Hepatocyte (in vitro differentiated cells): ENCODE results near the gene COLQ. TPM values are rescaled to one million over a fixed set of nuclear protein-coding genes. Genes with fewer than 3 reads are reported as not detected.

Experiments
- DNase-seq: peaks from one replicate; pipeline ENCODE4 v3.0.0-alpha.2; 2016; ENCODE audit warnings: low spot score
- H2AFZ ChIP-seq: fragments of 200-600 bp; sonication (generic); 2 replicates; pipeline ENCODE4 v1.6.0; 2016; ENCODE audit warnings: antibody characterized with exemption, mild to moderate bottlenecking
- H3K27ac ChIP-seq: fragments of 200-600 bp; sonication (generic); 2 replicates; pipeline ENCODE4 v1.5.1; 2016; ENCODE audit warnings: mild to moderate bottlenecking
- H3K27me3 ChIP-seq: fragments of 200-600 bp; sonication (generic); 2 replicates; pipeline ENCODE4 v1.6.1; 2016
- H3K36me3 ChIP-seq: fragments of 200-600 bp; sonication (generic); replicated peaks from 2 replicates; pipeline ENCODE4 v1.5.1; 2016; ENCODE audit warnings: low read depth; ENCODE audit not compliant: insufficient read depth
- H3K4me1 ChIP-seq: fragments of 200-600 bp; sonication (generic); 2 replicates; pipeline ENCODE4 v1.5.1; 2016; ENCODE audit warnings: mild to moderate bottlenecking, moderate library complexity; ENCODE audit not compliant: insufficient read depth
- H3K4me2 ChIP-seq: fragments of 200-600 bp; sonication (generic); 2 replicates; pipeline ENCODE4 v1.6.0; 2016
- H3K4me3 ChIP-seq: fragments of 200-600 bp; sonication (generic); 2 replicates; pipeline ENCODE4 v1.5.1; 2016; ENCODE audit warnings: mild to moderate bottlenecking
- H3K79me2 ChIP-seq: fragments of 200-600 bp; sonication (generic); 2 replicates; pipeline ENCODE4 v1.6.0; 2017; ENCODE audit warnings: mild to moderate bottlenecking
- H3K9me2 ChIP-seq: fragments of 200-600 bp; sonication (generic); replicated peaks from 2 replicates; pipeline ENCODE4 v1.6.0; 2017; ENCODE audit warnings: mild to moderate bottlenecking; ENCODE audit not compliant: insufficient read depth
- H3K9me3 ChIP-seq: fragments of 200-600 bp; sonication (generic); 2 replicates; pipeline ENCODE4 v1.5.1; 2016; ENCODE audit warnings: low read depth, mild to moderate bottlenecking
- H4K20me1 ChIP-seq: fragments of 200-600 bp; sonication (generic); 2 replicates; pipeline ENCODE4 v1.6.0; 2016; ENCODE audit warnings: mild to moderate bottlenecking; ENCODE audit not compliant: insufficient read depth, poor library complexity, severe bottlenecking
- CTCF ChIP-seq: fragments of 200-600 bp; sonication (generic); IDR thresholded peaks from 2 replicates; pipeline ENCODE4 v1.5.1; 2016; ENCODE audit warnings: antibody characterized with exemption, mild to moderate bottlenecking; ENCODE audit not compliant: poor library complexity
- EZH2 ChIP-seq: fragments of 200-600 bp; sonication (generic); IDR thresholded peaks from 2 replicates; pipeline ENCODE4 v1.6.1; 2016; ENCODE audit warnings: antibody characterized with exemption, mild to moderate bottlenecking, borderline replicate concordance
- EZH2phosphoT487 ChIP-seq: fragments of 200-600 bp; sonication (generic); IDR thresholded peaks from one replicate; pipeline ENCODE4 v1.6.1; 2018; ENCODE audit warnings: antibody characterized with exemption, mild to moderate bottlenecking, low read depth, moderate library complexity; ENCODE audit not compliant: unreplicated experiment, severe bottlenecking
- WGBS: methylation state at CpG from one replicate; pipeline ENCODE4 v1.1.6; 2016; ENCODE audit warnings: low lambda C conversion rate; ENCODE audit errors: missing lambda C conversion rate; 5-methylcytosine and 5-hydroxymethylcytosine counted together
- polyA plus RNA-seq: library from polyadenylated mRNA; unstranded; fragments of >200 nt; fragmentation: Nextera tagmentation; extraction: Ambion mirVana; gene quantifications from 2 replicates; pipeline ENCODE4 v1.2.1, GENCODE V29; 2016
- total RNA-seq: library from RNA; depleted of rRNA; stranded (reverse); fragments of >200 nt; gene quantifications from 2 replicates; pipeline ENCODE4 v1.2.3, GENCODE V29; 2014

COLQ gene
- total and polyA plus RNA-seq, 2 experiments from 2014 or later = 0.27 to 0.73 TPM

DNA sequence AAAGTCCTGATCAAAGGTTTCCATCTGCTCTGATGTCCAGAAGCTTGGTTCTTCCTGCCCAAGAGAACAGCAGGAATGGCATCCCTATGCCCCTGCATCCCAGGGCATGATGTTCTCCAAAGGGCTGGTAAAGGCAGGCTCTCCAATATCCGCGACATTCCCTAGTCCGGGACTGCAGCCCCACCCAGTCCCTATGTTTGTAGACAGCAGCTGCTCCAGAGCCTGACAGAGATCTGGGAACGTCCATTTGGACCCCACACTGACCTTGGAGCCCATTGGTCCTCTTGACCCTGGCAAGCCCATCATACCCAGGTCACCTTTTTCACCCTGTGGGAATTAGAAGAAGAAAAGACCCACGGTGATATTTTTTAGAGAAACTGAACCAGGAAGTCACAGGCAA, 46.3 kb downstream of the COLQ start:
- no peaks in the 10 kb centered on the region for H3K27me3 ChIP-seq
- no peaks in the 10 kb centered on the region for H4K20me1 ChIP-seq
- no peaks in the 10 kb centered on the region for H3K4me1 ChIP-seq
- H3K4me2 ChIP-seq = no peak overlapping the region
- TF ChIP-seq EZH2phosphoT487 (no peak), EZH2 (no peak), CTCF (no peak)
- no peaks in the 10 kb centered on the region for H3K9me2 ChIP-seq
- H3K27ac ChIP-seq = no peak overlapping the region
- no peaks in the 10 kb centered on the region for H3K9me3 ChIP-seq
- H3K36me3 ChIP-seq = no peaks in the 10 kb centered on the region
- no peak overlapping the region for H3K4me3 ChIP-seq
- WGBS = 50% methylated on average over 5 of the region's 5 CpGs
- H2AFZ ChIP-seq = no peak overlapping the region
- no peak for DNase-seq
- H3K79me2 ChIP-seq = no peaks in the 10 kb centered on the region

DNA sequence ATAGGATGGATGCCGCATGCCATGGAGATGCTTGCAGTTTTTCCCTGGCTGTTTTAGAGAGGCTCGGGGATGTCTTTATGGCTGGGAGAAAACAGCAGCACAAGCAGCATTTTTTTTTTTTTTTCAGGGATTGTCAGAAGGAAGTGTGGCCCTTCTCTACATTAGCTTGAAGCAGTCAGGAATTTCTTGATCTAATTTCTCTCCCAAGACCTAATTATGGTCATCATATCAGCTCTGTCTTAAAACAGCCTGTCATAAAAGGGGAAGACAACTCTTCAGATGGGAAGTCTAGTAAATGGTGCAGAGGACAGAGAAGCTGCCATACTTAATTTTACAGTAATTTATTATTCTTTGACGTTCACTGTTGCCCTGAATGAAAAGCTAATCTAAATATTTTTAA, 49.6 kb downstream of the COLQ start:
- no peak overlapping the region for H2AFZ ChIP-seq
- no peak overlapping the region for H3K27ac ChIP-seq
- 88% methylated on average over 3 of the region's 3 CpGs for WGBS
- H3K4me2 ChIP-seq = no peak overlapping the region
- H3K9me3 ChIP-seq = no peaks in the 10 kb centered on the region
- no peak overlapping the region for H3K4me3 ChIP-seq
- no peaks in the 10 kb centered on the region for H3K9me2 ChIP-seq
- TF ChIP-seq EZH2phosphoT487 (no peak), CTCF (no peak), EZH2 (no peak)
- no peak for DNase-seq
- H3K79me2 ChIP-seq = no peaks in the 10 kb centered on the region
- H3K27me3 ChIP-seq = no peaks in the 10 kb centered on the region
- no peaks in the 10 kb centered on the region for H4K20me1 ChIP-seq
- H3K4me1 ChIP-seq = no peaks in the 10 kb centered on the region
- H3K36me3 ChIP-seq = no peaks in the 10 kb centered on the region

- no peaks in the 10 kb centered on the region for H3K79me2 ChIP-seq
- H3K36me3 ChIP-seq = no peaks in the 10 kb centered on the region
- no peak overlapping the region for H3K4me3 ChIP-seq
- no peak overlapping the region for H3K4me2 ChIP-seq
- H2AFZ ChIP-seq = no peak overlapping the region
- no peaks in the 10 kb centered on the region for H3K4me1 ChIP-seq
- H3K27ac ChIP-seq = no peak overlapping the region
- no peaks in the 10 kb centered on the region for H3K9me2 ChIP-seq
- WGBS = 98% methylated on average over 2 of the region's 2 CpGs
- DNase-seq = no peak
- H3K27me3 ChIP-seq = no peaks in the 10 kb centered on the region
- TF ChIP-seq EZH2phosphoT487 (no peak), EZH2 (no peak), CTCF (no peak)
- H4K20me1 ChIP-seq = no peaks in the 10 kb centered on the region
- no peaks in the 10 kb centered on the region for H3K9me3 ChIP-seq
Observed at GRCh38 chr3:15470849-15471248, 50.7 kb downstream of the COLQ start.

GRCh38 chr3:15470261-15470660, 51.2 kb downstream of the COLQ start:
- Histone ChIP-seq H3K27ac (no peak overlapping the region), H3K9me3 (no peaks in the 10 kb centered on the region), H4K20me1 (no peaks in the 10 kb centered on the region), H2AFZ (no peak overlapping the region), H3K27me3 (no peaks in the 10 kb centered on the region), H3K79me2 (no peaks in the 10 kb centered on the region), H3K9me2 (no peaks in the 10 kb centered on the region), H3K4me3 (no peak overlapping the region), H3K4me1 (no peaks in the 10 kb centered on the region), H3K36me3 (no peaks in the 10 kb centered on the region), H3K4me2 (no peak overlapping the region)
- TF ChIP-seq CTCF (no peak), EZH2 (no peak), EZH2phosphoT487 (no peak)
- 77% methylated on average over 6 of the region's 6 CpGs for WGBS
- DNase-seq = no peak
